PFSK-1 (cell line): ENCODE measurements around the gene FOLR3. TPM values are rescaled to one million over a fixed set of nuclear protein-coding genes. Genes with fewer than 3 reads are reported as not detected.
"Not testable (repeated sequence)": the region's sequence is repeated elsewhere in the genome, so short reads cannot be mapped to it uniquely, and the experiment has no call there.

Experiments
- FOXP2 ChIP-seq: optimal IDR thresholded peaks from 2 replicates; pipeline ENCODE3; 2011; ENCODE audit warnings: borderline replicate concordance, control low read depth, inconsistent platforms; ENCODE audit not compliant: insufficient read depth; ENCODE audit errors: extremely low read length, extremely low read depth
- POLR2AphosphoS5 ChIP-seq: IDR thresholded peaks from 2 replicates; pipeline ENCODE4 v1.6.1; 2012; ENCODE audit warnings: low read depth, mild to moderate bottlenecking, control low read depth, low read length, moderate library complexity
- SIN3A ChIP-seq: IDR thresholded peaks from 2 replicates; pipeline ENCODE4 v1.6.1; 2012; ENCODE audit warnings: mild to moderate bottlenecking, low read length, moderate library complexity, borderline replicate concordance; ENCODE audit not compliant: insufficient read depth
- TAF1 ChIP-seq: IDR thresholded peaks from 2 replicates; pipeline ENCODE4 v1.6.1; 2012; ENCODE audit warnings: low read length, control low read depth, borderline replicate concordance; ENCODE audit not compliant: insufficient read depth
- polyA plus RNA-seq: library from polyadenylated mRNA; unstranded; fragments of >200 nt; gene quantifications from one replicate; pipeline ENCODE4 v1.2.1, GENCODE V29; 2012; ENCODE audit warnings: low read depth, missing spikeins; ENCODE audit not compliant: insufficient read length
- TF ChIP-seq, protein P1 (sequence below), 2 experiments: IDR thresholded peaks; 2 replicates each; pipeline versions ENCODE4 v1.6.1 to v1.8.0; 2011 to 2012; ENCODE audit warnings: low read depth in 2 of 2, low read length in 2 of 2, control low read depth in 1 of 2, inconsistent platforms in 1 of 2, mild to moderate bottlenecking in 1 of 2, moderate library complexity in 1 of 2; ENCODE audit not compliant: insufficient read depth in 1 of 2

The FOLR3 gene
- not detected for polyA plus RNA-seq

DNA sequence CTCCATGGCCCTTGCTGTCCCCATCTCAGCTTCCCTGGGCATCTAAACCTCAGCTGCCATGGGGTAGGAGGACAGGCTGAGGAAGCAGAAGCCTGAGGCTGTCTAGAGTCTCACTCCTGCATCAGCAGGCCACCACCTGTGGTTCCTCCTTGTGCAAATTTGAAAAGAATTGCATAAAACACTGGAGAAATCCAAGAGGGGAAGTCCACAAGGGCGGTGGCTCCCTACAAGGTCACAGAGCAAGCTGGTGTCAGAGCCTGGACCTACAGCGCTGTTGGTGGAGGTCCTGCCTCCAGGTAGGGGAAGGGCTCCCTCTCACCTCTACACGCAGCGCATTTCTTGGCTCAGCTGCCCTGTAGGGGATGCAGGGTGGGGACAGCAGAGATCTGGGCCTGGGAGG lies at the start of gene FOLR3:
FOLR3 (plus strand) TSS at position 253 of the 400 bp plus-strand sequence. CDS start 228 bp downstream, outside the sequence.
- TF ChIP-seq FOXP2, POLR2AphosphoS5: not testable (repeated sequence)
- TF ChIP-seq, protein P1, sequence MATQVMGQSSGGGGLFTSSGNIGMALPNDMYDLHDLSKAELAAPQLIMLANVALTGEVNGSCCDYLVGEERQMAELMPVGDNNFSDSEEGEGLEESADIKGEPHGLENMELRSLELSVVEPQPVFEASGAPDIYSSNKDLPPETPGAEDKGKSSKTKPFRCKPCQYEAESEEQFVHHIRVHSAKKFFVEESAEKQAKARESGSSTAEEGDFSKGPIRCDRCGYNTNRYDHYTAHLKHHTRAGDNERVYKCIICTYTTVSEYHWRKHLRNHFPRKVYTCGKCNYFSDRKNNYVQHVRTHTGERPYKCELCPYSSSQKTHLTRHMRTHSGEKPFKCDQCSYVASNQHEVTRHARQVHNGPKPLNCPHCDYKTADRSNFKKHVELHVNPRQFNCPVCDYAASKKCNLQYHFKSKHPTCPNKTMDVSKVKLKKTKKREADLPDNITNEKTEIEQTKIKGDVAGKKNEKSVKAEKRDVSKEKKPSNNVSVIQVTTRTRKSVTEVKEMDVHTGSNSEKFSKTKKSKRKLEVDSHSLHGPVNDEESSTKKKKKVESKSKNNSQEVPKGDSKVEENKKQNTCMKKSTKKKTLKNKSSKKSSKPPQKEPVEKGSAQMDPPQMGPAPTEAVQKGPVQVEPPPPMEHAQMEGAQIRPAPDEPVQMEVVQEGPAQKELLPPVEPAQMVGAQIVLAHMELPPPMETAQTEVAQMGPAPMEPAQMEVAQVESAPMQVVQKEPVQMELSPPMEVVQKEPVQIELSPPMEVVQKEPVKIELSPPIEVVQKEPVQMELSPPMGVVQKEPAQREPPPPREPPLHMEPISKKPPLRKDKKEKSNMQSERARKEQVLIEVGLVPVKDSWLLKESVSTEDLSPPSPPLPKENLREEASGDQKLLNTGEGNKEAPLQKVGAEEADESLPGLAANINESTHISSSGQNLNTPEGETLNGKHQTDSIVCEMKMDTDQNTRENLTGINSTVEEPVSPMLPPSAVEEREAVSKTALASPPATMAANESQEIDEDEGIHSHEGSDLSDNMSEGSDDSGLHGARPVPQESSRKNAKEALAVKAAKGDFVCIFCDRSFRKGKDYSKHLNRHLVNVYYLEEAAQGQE (IDR thresholded peaks at IDR 0.05; ENCODE audit: insufficient read depth in 1 of 2, low read depth in 2 of 2, low read length in 2 of 2) = not testable (repeated sequence)

DNA sequence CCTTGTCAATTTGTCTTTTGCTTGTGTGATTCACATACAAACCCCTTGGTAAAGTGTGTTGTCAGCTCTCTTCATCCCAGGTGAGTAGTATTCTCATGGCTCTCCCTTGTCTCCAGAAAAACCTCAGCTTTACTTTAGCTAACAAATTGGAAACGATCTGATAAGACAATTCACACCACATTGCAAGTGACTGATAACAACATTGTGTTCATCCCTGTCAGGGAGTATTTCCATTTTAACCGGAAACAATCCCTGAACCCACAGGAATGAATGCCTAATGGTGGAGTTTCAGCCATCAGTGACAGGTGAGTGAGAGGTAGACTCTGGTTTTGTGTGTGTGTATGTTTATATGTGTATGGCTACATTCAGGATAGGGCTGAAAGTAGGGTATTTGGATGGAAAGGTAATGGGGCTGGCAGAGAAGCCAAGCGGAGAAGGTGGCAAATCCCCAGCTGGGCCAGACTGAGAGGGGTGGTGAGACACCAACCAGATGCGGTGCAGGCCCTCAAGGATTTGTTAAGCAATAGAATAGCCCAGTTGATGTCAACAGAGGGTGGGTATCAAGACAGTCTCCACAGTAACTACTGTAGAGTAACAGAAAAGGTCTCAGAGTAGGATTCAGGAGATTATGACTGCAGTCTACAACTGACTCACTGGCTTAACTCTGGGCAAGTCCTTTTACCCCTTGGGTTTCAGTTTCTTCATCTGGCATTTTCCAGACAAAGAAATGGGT lies 47.3 kb upstream of the FOLR3 start:
- TF ChIP-seq, protein P1 (IDR thresholded peaks at IDR 0.05; ENCODE audit: insufficient read depth in 1 of 2, low read depth in 2 of 2, low read length in 2 of 2) = no peak
- TF ChIP-seq FOXP2 = no peak
- no peak for TF ChIP-seq POLR2AphosphoS5
- TF ChIP-seq TAF1 = no peak
- TF ChIP-seq SIN3A = no peak

DNA sequence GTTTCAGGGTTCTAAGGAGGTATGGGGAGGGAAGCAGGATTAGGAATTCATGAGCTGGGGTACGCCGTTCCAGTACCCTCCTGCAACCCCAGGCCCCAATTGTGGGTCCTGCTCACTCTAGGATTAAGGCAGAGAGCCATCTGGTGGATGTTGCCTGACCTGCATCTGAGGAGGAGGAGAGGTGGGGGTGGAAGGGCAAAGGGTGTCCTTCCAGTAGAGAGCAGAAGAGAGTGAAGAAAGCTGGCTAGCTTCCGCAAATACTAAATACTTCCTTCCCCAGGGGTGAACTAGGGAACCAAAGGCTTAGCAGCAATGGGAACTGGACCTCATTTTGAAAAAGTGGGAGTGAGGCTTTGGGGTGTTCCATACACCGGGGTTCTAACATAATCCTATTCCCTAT lies 44.2 kb upstream of the FOLR3 start:
- TF ChIP-seq TAF1 (no peak; the same call in 1 of the 2 replicates), SIN3A (no peak), FOXP2 (no peak), POLR2AphosphoS5 (no peak)
- TF ChIP-seq, protein P1 (IDR thresholded peaks at IDR 0.05; ENCODE audit: insufficient read depth in 1 of 2, low read depth in 2 of 2, low read length in 2 of 2) = no peak

DNA sequence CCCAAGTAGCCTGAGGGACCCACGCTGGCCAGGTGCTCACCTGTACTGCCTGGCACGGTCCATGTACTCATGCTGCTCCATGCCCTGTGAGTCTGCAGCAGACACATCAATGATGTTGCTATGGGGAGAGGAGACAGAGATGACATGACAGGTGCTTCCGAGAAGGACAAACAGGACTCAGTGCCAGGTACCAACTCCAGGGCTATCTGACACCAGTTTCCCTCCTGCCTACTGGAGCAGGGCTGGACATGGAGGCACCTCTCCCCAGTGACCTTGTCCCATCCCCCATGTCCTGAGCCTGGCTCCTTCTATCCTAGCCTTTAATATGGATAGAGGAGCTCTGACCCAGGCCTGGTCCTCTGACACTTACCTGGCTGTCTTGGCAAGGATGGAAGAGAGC lies 36.8 kb upstream of the FOLR3 start:
- TF ChIP-seq POLR2AphosphoS5 (no peak), TAF1 (no peak), SIN3A (no peak), FOXP2 (no peak)
- TF ChIP-seq, protein P1 (IDR thresholded peaks at IDR 0.05; ENCODE audit: insufficient read depth in 1 of 2, low read depth in 2 of 2, low read length in 2 of 2) = no peak

DNA sequence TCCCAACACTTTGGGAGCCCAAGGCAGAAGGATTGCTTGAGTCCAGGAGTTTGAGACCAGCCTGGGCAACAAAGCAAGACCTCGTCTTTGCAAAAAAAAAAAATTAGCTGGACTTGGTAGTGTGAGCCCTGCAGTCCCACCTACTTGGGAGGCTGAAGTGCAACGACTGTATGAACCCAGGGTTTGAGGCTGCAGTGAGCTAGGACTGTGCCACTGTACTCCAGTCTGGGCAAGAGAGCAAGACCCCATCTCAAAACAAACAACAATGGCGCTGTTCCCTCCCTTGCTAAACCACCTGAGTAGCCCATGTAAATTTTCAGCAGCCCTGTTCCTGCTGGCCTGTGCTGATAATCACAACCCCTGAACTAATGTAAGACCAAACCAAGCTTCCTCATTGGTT lies 35.5 kb upstream of the FOLR3 start:
- TF ChIP-seq TAF1 (no peak), FOXP2 (no peak), POLR2AphosphoS5 (no peak), SIN3A (no peak)
- TF ChIP-seq, protein P1 (IDR thresholded peaks at IDR 0.05; ENCODE audit: insufficient read depth in 1 of 2, low read depth in 2 of 2, low read length in 2 of 2) = no peak
